Astrocyte of the cerebellum (primary cell): ENCODE measurements around the gene PTPRQ.

Experiments used
- DNase-seq: peaks from one replicate; pipeline ENCODE4 v3.0.0-alpha.2; 2011; ENCODE audit warnings: low read depth
- H3K4me3 ChIP-seq: 2 replicates; pipeline ENCODE4 v1.5.1; 2011; ENCODE audit warnings: mild to moderate bottlenecking, low read depth, low read length, moderate library complexity
- CTCF ChIP-seq: IDR thresholded peaks from 2 replicates; pipeline ENCODE4 v1.5.1; 2012; ENCODE audit warnings: low read length, low read depth, moderate library complexity, mild to moderate bottlenecking; ENCODE audit errors: missing control alignments
- in situ Hi-C: cut with HindIII; loops from 2 replicates; pipeline ENCODE4 v1.10.0; 2017; ENCODE audit warnings: low sequenced_read_pairs

PTPRQ gene

GRCh38 chr12:80589077-80589476 is 145.0 kb downstream of the PTPRQ start:
- DNase-seq, result no peak
- no peak for TF ChIP-seq CTCF
- H3K4me3 ChIP-seq, result no peak overlapping the region
- in situ Hi-C loops, result no loop called here

- H3K4me3 ChIP-seq, result no peak overlapping the region
- in situ Hi-C loops, result no loop called here
- no peak for DNase-seq
- TF ChIP-seq CTCF, result no peak
Measured at GRCh38 chr12:80590085-80590484, 146.1 kb downstream of the PTPRQ start.

GRCh38 chr12:80593766-80594165 is 149.7 kb downstream of the PTPRQ start:
- DNase-seq, result peak; percentile 80
- TF ChIP-seq CTCF, result no peak
- no peak overlapping the region for H3K4me3 ChIP-seq
- in situ Hi-C loops, result no loop called here

- no peak for DNase-seq
- in situ Hi-C loops, result no loop called here
- no peak for TF ChIP-seq CTCF
- H3K4me3 ChIP-seq, result no peak overlapping the region
Measured at GRCh38 chr12:80596509-80596908, 152.5 kb downstream of the PTPRQ start.

- in situ Hi-C loops, result no loop called here
- peak; percentile 47 for TF ChIP-seq CTCF
- DNase-seq, result peak; percentile 64
- no peak overlapping the region for H3K4me3 ChIP-seq
Measured at GRCh38 chr12:80598004-80598606, 154.1 kb downstream of the PTPRQ start.

GRCh38 chr12:80602455-80602854 is 158.4 kb downstream of the PTPRQ start:
- TF ChIP-seq CTCF, result no peak
- in situ Hi-C loops, result no loop called here
- no peak for DNase-seq
- H3K4me3 ChIP-seq, result no peak overlapping the region
